Natural killer cell (primary cell): Measurements from ENCODE around the gene ASCC2. TPM values are rescaled to one million over a fixed set of nuclear protein-coding genes. Genes with fewer than 3 reads are reported as not detected.

Source experiments
- ATAC-seq, 3 donors: fragments of 150-1000 bp in 2 of 3; fragments of 200-7000 bp in 1 of 3; cut with Tn5 transposase; 1 replicate in 1 of 3; 2 replicates in 2 of 3; pipeline ENCODE4 v1.10.0; 2021; ENCODE audit warnings: mild to moderate bottlenecking in 2 of 3, moderate library complexity in 2 of 3
- DNase-seq, 2 donors: peaks; one replicate each; pipeline versions ENCODE4 v3.0.0 to v3.0.0-alpha.2; 2013 to 2021; ENCODE audit warnings: mixed read lengths in 1 of 2
- H3K27ac ChIP-seq: one replicate; pipeline ENCODE4 v1.5.1; 2013; ENCODE audit warnings: mild to moderate bottlenecking, low read length
- H3K27me3 ChIP-seq: one replicate; pipeline ENCODE4 v1.6.1; 2013; ENCODE audit warnings: low read length; ENCODE audit not compliant: control insufficient read depth, insufficient read depth
- H3K36me3 ChIP-seq: one replicate; pipeline ENCODE4 v1.6.1; 2013; ENCODE audit warnings: low read length; ENCODE audit not compliant: control insufficient read depth, insufficient read depth
- H3K4me1 ChIP-seq: one replicate; pipeline ENCODE4 v1.6.1; 2013; ENCODE audit warnings: low read length; ENCODE audit not compliant: control insufficient read depth, insufficient read depth
- H3K4me3 ChIP-seq: one replicate; pipeline ENCODE4 v1.5.1; 2013; ENCODE audit warnings: low read length
- H3K9me3 ChIP-seq: one replicate; pipeline ENCODE4 v1.6.1; 2013; ENCODE audit warnings: low read length; ENCODE audit not compliant: control insufficient read depth, insufficient read depth
- H3K27ac Mint-ChIP-seq, 2 donors: one replicate each; pipeline ENCODE4 v1.8.0; 2022; ENCODE audit warnings: mild to moderate bottlenecking in 2 of 2, mixed read lengths in 2 of 2, moderate library complexity in 1 of 2
- H3K27me3 Mint-ChIP-seq, 2 donors: one replicate each; pipeline ENCODE4 v1.8.0; 2022; ENCODE audit warnings: low read depth in 2 of 2, mixed read lengths in 2 of 2
- H3K36me3 Mint-ChIP-seq: one replicate; pipeline ENCODE4 v1.8.0; 2022; ENCODE audit warnings: mixed read lengths
- H3K4me1 Mint-ChIP-seq, 2 donors: one replicate each; pipeline ENCODE4 v1.8.0; 2022; ENCODE audit warnings: mixed read lengths in 2 of 2
- H3K4me3 Mint-ChIP-seq: one replicate; pipeline ENCODE4 v1.8.0; 2022; ENCODE audit warnings: mild to moderate bottlenecking, moderate library complexity, mixed read lengths
- H3K9me3 Mint-ChIP-seq, 2 donors: one replicate each; pipeline ENCODE4 v1.8.0; 2022; ENCODE audit warnings: mixed read lengths in 2 of 2
- WGBS: methylation state at CpG from one replicate; pipeline ENCODE4 v1.1.7; 2013; ENCODE audit warnings: missing lambda C conversion rate; ENCODE audit not compliant: insufficient coverage; 5-methylcytosine and 5-hydroxymethylcytosine counted together
- intact Hi-C: fragments of 100-400 bp; cut with micrococcal nuclease; formaldehyde crosslinking; loops from one replicate; pipeline ENCODE4 v1.14.2; 2022
- total RNA-seq, 4 donors: library from RNA; stranded (reverse); fragments of 120-200 nt in 1 of 4; gene quantifications; one replicate each; pipeline versions ENCODE4 v1.2.3 to v1.2.4, GENCODE V29; 2013 to 2022
- TF ChIP-seq, protein P1 (sequence below): fragments of 200-600 bp; IDR thresholded peaks from one replicate; pipeline ENCODE4 v1.8.0; 2022; ENCODE audit warnings: antibody characterized with exemption

The ASCC2 gene
- total RNA-seq, 3 donors from 2014 or later (not counting 1 experiment from before 2014, with no cell fraction given): 102 to 130 (median 128) TPM

DNA sequence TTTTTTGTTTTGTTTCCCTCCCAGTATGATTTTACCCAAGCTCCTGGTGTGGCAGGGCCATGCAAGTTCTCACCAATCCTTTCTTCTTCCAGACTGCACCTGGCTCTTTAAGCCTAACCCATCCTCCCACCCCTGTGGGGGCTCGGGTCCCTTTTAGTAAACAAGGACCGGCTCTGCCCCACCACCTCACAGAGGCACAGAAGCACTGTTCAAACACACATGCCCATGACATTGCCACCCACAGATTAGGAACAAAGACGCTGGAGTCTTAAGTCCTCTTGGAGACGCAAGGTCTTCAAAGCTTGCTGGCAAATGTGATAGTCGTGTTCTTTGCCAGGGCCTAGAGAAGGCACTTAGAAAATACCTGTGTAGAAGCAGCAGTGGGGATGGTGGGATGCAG is 52.0 kb downstream of the ASCC2 start:
- DNase-seq (no peak), ATAC-seq (no peak)
- Mint-ChIP-seq H3K4me3 (no peak overlapping the region), H3K36me3 (peaks cover 9% of the 10 kb centered on the region), H3K9me3 (no peaks in the 10 kb centered on the region), H3K27me3 (no peaks in the 10 kb centered on the region), H3K4me1 (no peaks in the 10 kb centered on the region), H3K27ac (no peak overlapping the region)
- TF ChIP-seq, protein P1, sequence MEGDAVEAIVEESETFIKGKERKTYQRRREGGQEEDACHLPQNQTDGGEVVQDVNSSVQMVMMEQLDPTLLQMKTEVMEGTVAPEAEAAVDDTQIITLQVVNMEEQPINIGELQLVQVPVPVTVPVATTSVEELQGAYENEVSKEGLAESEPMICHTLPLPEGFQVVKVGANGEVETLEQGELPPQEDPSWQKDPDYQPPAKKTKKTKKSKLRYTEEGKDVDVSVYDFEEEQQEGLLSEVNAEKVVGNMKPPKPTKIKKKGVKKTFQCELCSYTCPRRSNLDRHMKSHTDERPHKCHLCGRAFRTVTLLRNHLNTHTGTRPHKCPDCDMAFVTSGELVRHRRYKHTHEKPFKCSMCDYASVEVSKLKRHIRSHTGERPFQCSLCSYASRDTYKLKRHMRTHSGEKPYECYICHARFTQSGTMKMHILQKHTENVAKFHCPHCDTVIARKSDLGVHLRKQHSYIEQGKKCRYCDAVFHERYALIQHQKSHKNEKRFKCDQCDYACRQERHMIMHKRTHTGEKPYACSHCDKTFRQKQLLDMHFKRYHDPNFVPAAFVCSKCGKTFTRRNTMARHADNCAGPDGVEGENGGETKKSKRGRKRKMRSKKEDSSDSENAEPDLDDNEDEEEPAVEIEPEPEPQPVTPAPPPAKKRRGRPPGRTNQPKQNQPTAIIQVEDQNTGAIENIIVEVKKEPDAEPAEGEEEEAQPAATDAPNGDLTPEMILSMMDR: no peak
- Histone ChIP-seq H3K9me3 (no peaks in the 10 kb centered on the region), H3K36me3 (peaks cover 34% of the 10 kb centered on the region), H3K4me1 (no peaks in the 10 kb centered on the region), H3K4me3 (no peak overlapping the region), H3K27ac (no peak overlapping the region), H3K27me3 (no peaks in the 10 kb centered on the region)
- WGBS: 96% methylated on average over 5 of the region's 5 CpGs
- intact Hi-C loops: no loop called here

DNA sequence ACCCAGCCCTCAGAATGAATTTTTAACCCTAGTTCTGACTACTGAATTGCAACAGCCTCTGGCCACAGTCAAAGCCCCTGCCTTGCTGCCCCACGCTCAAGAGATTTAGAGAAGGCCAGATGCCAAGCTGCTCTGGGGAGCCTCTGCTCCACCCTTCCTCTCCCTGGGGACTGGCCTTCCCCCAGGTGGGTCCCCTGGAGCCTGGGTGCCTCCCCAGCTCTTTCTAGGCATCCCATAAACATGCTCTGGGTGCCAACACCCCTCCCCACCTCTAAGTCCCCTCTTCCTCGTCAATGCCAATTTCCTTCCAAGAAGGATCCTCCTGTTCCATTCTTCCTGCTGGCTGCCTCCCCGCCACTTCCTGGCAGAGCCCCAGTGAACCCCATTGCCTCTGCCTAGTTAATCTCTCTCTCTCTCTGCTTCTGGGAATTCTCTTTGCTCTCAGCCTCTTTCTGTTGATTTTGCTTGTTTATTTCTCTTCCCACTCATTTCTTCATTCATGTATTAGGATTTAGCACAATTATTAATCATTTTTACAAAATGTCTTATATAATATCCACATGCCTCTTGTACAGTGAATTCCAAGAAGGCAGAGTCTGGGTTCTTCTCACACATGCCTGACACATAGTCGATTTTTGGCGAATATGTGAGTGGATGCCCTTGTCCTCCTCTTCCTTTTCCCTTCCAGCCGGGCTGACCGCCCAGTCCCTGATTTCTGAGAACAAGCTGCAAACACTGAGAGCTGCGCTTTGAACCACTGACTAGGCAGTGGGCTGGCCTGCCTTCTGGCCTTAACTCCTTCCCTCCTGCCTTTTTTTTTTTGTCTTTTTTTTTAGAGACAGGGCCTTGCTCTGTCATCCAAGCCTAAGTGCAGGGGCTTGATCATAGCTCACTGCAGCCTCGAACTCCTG is 53.4 kb downstream of the ASCC2 start:
- Mint-ChIP-seq H3K9me3 (no peaks in the 10 kb centered on the region), H3K27me3 (no peaks in the 10 kb centered on the region), H3K4me1 (no peaks in the 10 kb centered on the region), H3K36me3 (peaks cover 9% of the 10 kb centered on the region), H3K4me3 (no peak overlapping the region), H3K27ac (no peak overlapping the region)
- WGBS: 86% methylated on average over 9 of the region's 9 CpGs
- Histone ChIP-seq H3K4me1 (no peaks in the 10 kb centered on the region), H3K27ac (no peak overlapping the region), H3K36me3 (peaks cover 21% of the 10 kb centered on the region), H3K4me3 (no peak overlapping the region), H3K27me3 (no peaks in the 10 kb centered on the region), H3K9me3 (no peaks in the 10 kb centered on the region)
- ATAC-seq: no peak
- intact Hi-C loops: no loop called here
- TF ChIP-seq, protein P1: no peak
- no peak for DNase-seq

DNA sequence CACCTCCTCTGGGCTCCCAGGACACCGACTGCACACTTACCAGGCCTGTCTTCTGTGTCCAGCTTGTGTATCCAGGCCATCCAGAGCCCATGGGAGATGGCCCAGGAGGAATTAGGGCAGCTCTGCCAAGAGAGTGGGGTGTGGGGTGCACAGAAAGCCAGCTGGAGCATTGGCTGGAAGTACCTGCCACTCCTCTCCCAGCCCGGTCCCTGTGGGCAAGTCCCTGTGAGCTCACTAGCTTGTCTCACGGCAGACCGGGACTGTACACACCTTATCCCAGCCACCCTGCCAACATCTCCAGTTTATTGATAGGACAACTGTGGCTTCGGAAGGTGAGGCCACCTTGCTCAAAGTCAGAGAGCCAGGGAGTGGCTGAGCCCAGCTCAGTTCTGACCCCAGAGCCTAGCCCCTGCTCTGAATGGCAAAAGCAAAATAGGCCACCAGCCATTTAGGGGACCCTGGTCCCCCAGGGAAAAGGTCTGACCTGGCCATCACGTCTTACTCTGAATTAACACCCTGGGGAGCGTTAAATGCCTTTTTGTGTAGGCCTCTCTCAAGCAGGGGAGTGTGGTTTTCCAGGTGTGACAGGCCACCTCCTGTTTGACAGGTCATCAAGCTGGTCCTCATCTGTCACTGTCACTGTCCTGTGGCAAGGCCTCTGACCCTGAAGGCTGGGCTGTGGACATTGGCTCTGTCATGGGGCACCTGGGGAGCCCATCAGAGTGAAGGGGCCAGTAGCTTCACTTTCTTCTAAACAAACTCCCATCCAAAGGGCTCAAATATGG is 55.8 kb downstream of the ASCC2 start:
- no peaks in the 10 kb centered on the region for H3K27me3 ChIP-seq
- H3K9me3 ChIP-seq: no peaks in the 10 kb centered on the region
- H3K4me1 ChIP-seq: no peaks in the 10 kb centered on the region
- ATAC-seq (no peak), DNase-seq (no peak)
- intact Hi-C loops: no loop called here
- H3K27ac Mint-ChIP-seq: no peak overlapping the region
- no peak overlapping the region for H3K27ac ChIP-seq
- TF ChIP-seq, protein P1: no peak
- no peaks in the 10 kb centered on the region for H3K36me3 Mint-ChIP-seq
- no peaks in the 10 kb centered on the region for H3K4me1 Mint-ChIP-seq
- H3K4me3 Mint-ChIP-seq: no peak overlapping the region
- H3K36me3 ChIP-seq: peaks cover 3% of the 10 kb centered on the region
- H3K9me3 Mint-ChIP-seq: no peaks in the 10 kb centered on the region
- no peak overlapping the region for H3K4me3 ChIP-seq
- no peaks in the 10 kb centered on the region for H3K27me3 Mint-ChIP-seq
- WGBS: 84% methylated on average over 7 of the region's 7 CpGs
